Type B pancreatic cell (in vitro differentiated cells): ENCODE results near the gene NXNL1. TPM values are rescaled to one million over a fixed set of nuclear protein-coding genes. Genes with fewer than 3 reads are reported as not detected.

Experiments
- DNase-seq: peaks from one replicate; pipeline ENCODE4 v3.0.0; 2021; ENCODE audit warnings: mixed read lengths; ENCODE audit not compliant: unreplicated experiment; ENCODE audit errors: extremely low spot score
- H3K27ac Mint-ChIP-seq: 2 replicates; pipeline ENCODE4 v1.8.0; 2021; ENCODE audit warnings: mild to moderate bottlenecking, mixed read lengths
- H3K27me3 Mint-ChIP-seq: 2 replicates; pipeline ENCODE4 v1.8.0; 2021; ENCODE audit warnings: mixed read lengths
- H3K36me3 Mint-ChIP-seq: 2 replicates; pipeline ENCODE4 v1.8.0; 2021; ENCODE audit warnings: mixed read lengths
- H3K4me1 Mint-ChIP-seq: one replicate; pipeline ENCODE4 v1.8.0; 2021; ENCODE audit warnings: mixed read lengths; ENCODE audit not compliant: unreplicated experiment
- H3K4me3 Mint-ChIP-seq: 2 replicates; pipeline ENCODE4 v1.8.0; 2021; ENCODE audit warnings: mild to moderate bottlenecking, mixed read lengths
- H3K9me3 Mint-ChIP-seq: 2 replicates; pipeline ENCODE4 v1.8.0; 2021; ENCODE audit warnings: mixed read lengths
- total RNA-seq: library from RNA; stranded (reverse); gene quantifications from 2 replicates; pipeline ENCODE4 v1.2.1, GENCODE V29; 2021; ENCODE audit warnings: low replicate concordance
- TF ChIP-seq, protein P1 (sequence below): fragments of 200-600 bp; sonication (generic); conservative IDR thresholded peaks from 2 replicates; pipeline ENCODE4 v1.5.0; 2021; ENCODE audit warnings: antibody characterized with exemption, mild to moderate bottlenecking

The NXNL1 gene
- total RNA-seq, 1 donor from 2014 or later: not detected

DNA sequence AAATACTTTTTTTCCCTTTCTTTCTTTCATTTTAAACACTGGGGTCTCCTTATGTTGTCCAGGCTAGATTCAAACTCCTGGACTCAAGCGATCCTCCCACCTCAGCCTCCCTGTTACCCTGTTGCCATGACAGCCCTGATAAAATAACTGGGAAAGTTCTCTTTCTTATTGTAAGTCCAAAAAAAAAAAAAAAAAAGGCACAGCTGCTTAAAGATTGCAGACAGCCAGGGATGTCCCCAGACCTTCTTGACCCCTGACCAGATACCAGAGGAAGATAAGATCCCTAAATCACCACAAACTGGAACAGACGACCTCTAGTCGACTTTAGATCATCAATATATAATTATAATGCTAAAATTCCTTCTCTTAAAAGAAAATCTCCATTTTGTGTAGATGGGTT lies 42.0 kb downstream of the NXNL1 start:
- Mint-ChIP-seq H3K9me3 (no peaks in the 10 kb centered on the region), H3K4me3 (peak overlapping the region; percentile 92), H3K27me3 (peaks cover 21% of the 10 kb centered on the region), H3K4me1 (peaks cover 13% of the 10 kb centered on the region), H3K27ac (peak overlapping the region; percentile 86), H3K36me3 (no peaks in the 10 kb centered on the region)
- no peak for DNase-seq
- TF ChIP-seq, protein P1, sequence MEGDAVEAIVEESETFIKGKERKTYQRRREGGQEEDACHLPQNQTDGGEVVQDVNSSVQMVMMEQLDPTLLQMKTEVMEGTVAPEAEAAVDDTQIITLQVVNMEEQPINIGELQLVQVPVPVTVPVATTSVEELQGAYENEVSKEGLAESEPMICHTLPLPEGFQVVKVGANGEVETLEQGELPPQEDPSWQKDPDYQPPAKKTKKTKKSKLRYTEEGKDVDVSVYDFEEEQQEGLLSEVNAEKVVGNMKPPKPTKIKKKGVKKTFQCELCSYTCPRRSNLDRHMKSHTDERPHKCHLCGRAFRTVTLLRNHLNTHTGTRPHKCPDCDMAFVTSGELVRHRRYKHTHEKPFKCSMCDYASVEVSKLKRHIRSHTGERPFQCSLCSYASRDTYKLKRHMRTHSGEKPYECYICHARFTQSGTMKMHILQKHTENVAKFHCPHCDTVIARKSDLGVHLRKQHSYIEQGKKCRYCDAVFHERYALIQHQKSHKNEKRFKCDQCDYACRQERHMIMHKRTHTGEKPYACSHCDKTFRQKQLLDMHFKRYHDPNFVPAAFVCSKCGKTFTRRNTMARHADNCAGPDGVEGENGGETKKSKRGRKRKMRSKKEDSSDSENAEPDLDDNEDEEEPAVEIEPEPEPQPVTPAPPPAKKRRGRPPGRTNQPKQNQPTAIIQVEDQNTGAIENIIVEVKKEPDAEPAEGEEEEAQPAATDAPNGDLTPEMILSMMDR: no peak

DNA sequence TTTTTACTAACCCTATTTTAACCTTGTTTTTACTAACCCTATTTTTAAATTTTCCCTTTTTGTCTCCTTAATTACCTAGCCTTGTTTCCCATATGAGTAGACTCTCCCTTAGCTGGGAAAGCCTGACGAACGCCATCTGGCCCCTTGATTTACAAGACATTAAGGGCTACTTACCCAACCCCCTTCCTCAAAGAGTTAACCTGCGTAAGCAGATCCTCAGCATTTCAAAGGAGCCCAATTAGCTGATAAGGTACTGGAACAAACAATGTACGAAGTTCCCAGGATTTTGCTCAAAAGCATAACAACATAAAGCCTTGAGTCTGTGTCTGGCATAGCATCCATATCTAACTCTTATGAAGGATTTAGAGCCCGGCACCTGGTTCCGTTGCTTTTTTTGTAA lies 45.6 kb downstream of the NXNL1 start:
- Mint-ChIP-seq H3K9me3 (no peaks in the 10 kb centered on the region), H3K36me3 (no peaks in the 10 kb centered on the region), H3K27ac (peak overlapping the region; percentile 34), H3K27me3 (peaks cover 30% of the 10 kb centered on the region), H3K4me1 (peaks cover 25% of the 10 kb centered on the region), H3K4me3 (peak overlapping the region; percentile 58)
- TF ChIP-seq, protein P1: no peak
- no peak for DNase-seq

- H3K27ac Mint-ChIP-seq: no peak overlapping the region
- peaks cover 19% of the 10 kb centered on the region for H3K4me1 Mint-ChIP-seq
- H3K36me3 Mint-ChIP-seq: no peaks in the 10 kb centered on the region
- no peak for DNase-seq
- TF ChIP-seq, protein P1: no peak
- H3K27me3 Mint-ChIP-seq: peaks cover 26% of the 10 kb centered on the region
- H3K4me3 Mint-ChIP-seq: no peak overlapping the region
- no peaks in the 10 kb centered on the region for H3K9me3 Mint-ChIP-seq
Observed at GRCh38 chr19:17414097-17414496, 46.6 kb downstream of the NXNL1 start.

- no peak overlapping the region for H3K4me3 Mint-ChIP-seq
- H3K9me3 Mint-ChIP-seq: no peaks in the 10 kb centered on the region
- no peaks in the 10 kb centered on the region for H3K36me3 Mint-ChIP-seq
- H3K4me1 Mint-ChIP-seq: peaks cover 24% of the 10 kb centered on the region
- TF ChIP-seq, protein P1: no peak
- H3K27me3 Mint-ChIP-seq: peaks cover 22% of the 10 kb centered on the region
- no peak overlapping the region for H3K27ac Mint-ChIP-seq
- no peak for DNase-seq
Observed at GRCh38 chr19:17411801-17412200, 48.9 kb downstream of the NXNL1 start.

DNA sequence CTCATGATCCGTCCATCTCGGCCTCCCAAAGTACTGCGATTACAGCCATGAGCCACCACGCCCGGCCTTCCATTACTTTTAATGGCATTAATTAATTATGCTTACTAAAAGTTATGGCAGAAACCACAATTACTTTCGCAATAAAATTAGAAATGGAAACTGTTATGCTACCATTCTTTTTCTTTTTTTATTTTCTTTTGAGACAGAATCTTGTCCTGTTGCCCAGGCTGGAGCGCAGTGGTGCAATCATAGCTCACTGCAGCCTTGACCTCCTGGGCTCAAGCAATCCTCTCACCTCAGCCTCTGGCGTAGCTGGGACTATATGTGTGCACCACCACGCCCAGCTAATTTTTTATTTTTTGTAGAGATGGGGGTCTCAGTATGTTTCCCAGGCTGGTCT lies 50.7 kb downstream of the NXNL1 start:
- H3K9me3 Mint-ChIP-seq: no peaks in the 10 kb centered on the region
- H3K36me3 Mint-ChIP-seq: no peaks in the 10 kb centered on the region
- peaks cover 11% of the 10 kb centered on the region for H3K27me3 Mint-ChIP-seq
- H3K4me1 Mint-ChIP-seq: peaks cover 28% of the 10 kb centered on the region
- TF ChIP-seq, protein P1: no peak
- DNase-seq: no peak
- H3K27ac Mint-ChIP-seq: no peak overlapping the region
- H3K4me3 Mint-ChIP-seq: no peak overlapping the region

GRCh38 chr19:17406887-17407196 lies 53.9 kb downstream of the NXNL1 start:
- Mint-ChIP-seq H3K4me1 (peaks cover 15% of the 10 kb centered on the region), H3K4me3 (no peak overlapping the region), H3K36me3 (no peaks in the 10 kb centered on the region), H3K27me3 (no peaks in the 10 kb centered on the region), H3K9me3 (no peaks in the 10 kb centered on the region), H3K27ac (peak overlapping the region; percentile 9)
- TF ChIP-seq, protein P1: no peak
- DNase-seq: no peak
